Keratinocyte (primary cell): ENCODE results near the gene PLD1. TPM values are rescaled to one million over a fixed set of nuclear protein-coding genes. Genes with fewer than 3 reads are reported as not detected.

ENCODE experiments used
- DNase-seq: peaks from one replicate; pipeline ENCODE4 v3.0.0-alpha.2; 2011; ENCODE audit warnings: low read depth, missing footprints, low spot score
- FAIRE-seq: peaks from 2 replicates; lab custom pipeline; 2011; peaks lifted over from hg19 to GRCh38; lab: Jason Lieb, UNC
- H2AFZ ChIP-seq: 2 replicates; pipeline ENCODE4 v1.6.0; 2012; ENCODE audit warnings: low read length, control low read depth, inconsistent platforms; ENCODE audit not compliant: control insufficient read depth
- H3K27ac ChIP-seq: 2 replicates; pipeline ENCODE4 v1.5.1; 2011; ENCODE audit warnings: low read length; ENCODE audit not compliant: control insufficient read depth, insufficient read depth
- H3K27me3 ChIP-seq: 3 replicates; pipeline ENCODE4 v1.6.0; 2011; ENCODE audit warnings: low read length; ENCODE audit not compliant: control insufficient read depth, insufficient read depth; ENCODE audit errors: extremely low read depth
- H3K36me3 ChIP-seq, 2 experiments: 2 replicates in 1 of 2; 3 replicates in 1 of 2; pipeline ENCODE4 v1.5.1; 2011; ENCODE audit warnings: low read length in 2 of 2, mild to moderate bottlenecking in 1 of 2; ENCODE audit not compliant: control insufficient read depth in 2 of 2, insufficient read depth in 2 of 2; ENCODE audit errors: extremely low read depth in 1 of 2
- H3K4me1 ChIP-seq: 3 replicates; pipeline ENCODE4 v1.5.1; 2011; ENCODE audit warnings: low read length; ENCODE audit not compliant: control insufficient read depth, insufficient read depth; ENCODE audit errors: extremely low read depth
- H3K4me2 ChIP-seq: 3 replicates; pipeline ENCODE4 v1.6.0; 2011; ENCODE audit warnings: low read depth, low read length; ENCODE audit not compliant: control insufficient read depth, insufficient read depth; ENCODE audit errors: extremely low read depth
- H3K4me3 ChIP-seq, 3 experiments: fragments of 200-600 bp in 1 of 3; sonication (generic) in 1 of 3; 2 replicates in 2 of 3; 3 replicates in 1 of 3; pipeline ENCODE4 v1.5.1; 2011 to 2016; ENCODE audit warnings: low read length in 3 of 3, mild to moderate bottlenecking in 3 of 3, control low read depth in 2 of 3, inconsistent platforms in 1 of 3, low read depth in 1 of 3, mixed read lengths in 1 of 3, mixed run types in 1 of 3, moderate library complexity in 1 of 3; ENCODE audit not compliant: control insufficient read depth in 2 of 3, insufficient read depth in 2 of 3; ENCODE audit errors: extremely low read depth in 1 of 3
- H3K79me2 ChIP-seq: 2 replicates; pipeline ENCODE4 v1.6.0; 2012; ENCODE audit warnings: low read length; ENCODE audit not compliant: control insufficient read depth, insufficient read depth
- H3K9ac ChIP-seq: 3 replicates; pipeline ENCODE4 v1.6.0; 2011; ENCODE audit warnings: low read length; ENCODE audit not compliant: control insufficient read depth, insufficient read depth; ENCODE audit errors: extremely low read depth
- H3K9me1 ChIP-seq: 3 replicates; pipeline ENCODE4 v1.6.0; 2011; ENCODE audit warnings: low read length; ENCODE audit not compliant: control insufficient read depth, insufficient read depth; ENCODE audit errors: extremely low read depth
- H3K9me3 ChIP-seq: 2 replicates; pipeline ENCODE4 v1.5.1; 2012; ENCODE audit warnings: low read depth, low read length; ENCODE audit not compliant: control insufficient read depth
- H4K20me1 ChIP-seq: 3 replicates; pipeline ENCODE4 v1.6.0; 2011; ENCODE audit warnings: low read length; ENCODE audit not compliant: control insufficient read depth, insufficient read depth; ENCODE audit errors: extremely low read depth
- EZH2 ChIP-seq: IDR thresholded peaks from one replicate; pipeline ENCODE4 v1.6.1; 2012; ENCODE audit warnings: inconsistent platforms, mild to moderate bottlenecking, low read length, moderate library complexity
- dilution Hi-C: fragments of 300-500 bp; cut with MboI; formaldehyde crosslinking; loops from one replicate; pipeline ENCODE4 v1.7.0; 2020; ENCODE audit warnings: low sequenced_read_pairs; ENCODE audit not compliant: extremely low pct_ligation_motif_present
- polyA plus RNA-seq, 5 experiments: library from polyadenylated mRNA; depleted of rRNA in 3 of 5; stranded (reverse) in 3 of 5; stranded (forward) in 1 of 5; unstranded in 1 of 5; fragments of >200 nt; gene quantifications; 1 replicate in 1 of 5; 2 replicates in 3 of 5; 3 replicates in 1 of 5; pipeline versions ENCODE4 v1.2.1 to v1.2.3, GENCODE V29; 2011 to 2012; ENCODE audit warnings: missing spikeins in 2 of 5, low read depth in 1 of 5, low replicate concordance in 1 of 5
- TF ChIP-seq, protein P1 (sequence below), 3 experiments: IDR thresholded peaks in 1 of 3; conservative IDR thresholded peaks in 1 of 3; optimal IDR thresholded peaks in 1 of 3; 2 replicates in 2 of 3; 3 replicates in 1 of 3; pipeline versions ENCODE3 to v1.5.1; 2011; ENCODE audit warnings: low read length in 3 of 3, mild to moderate bottlenecking in 3 of 3, moderate library complexity in 2 of 3, control low read depth in 1 of 3, inconsistent platforms in 1 of 3; ENCODE audit not compliant: insufficient read depth in 2 of 3; ENCODE audit errors: extremely low read depth in 1 of 3

PLD1 gene
- polyA plus RNA-seq, 1 donor (not counting 4 experiments of a cell fraction or from before 2014, with no cell fraction given): 14.7 TPM

DNA sequence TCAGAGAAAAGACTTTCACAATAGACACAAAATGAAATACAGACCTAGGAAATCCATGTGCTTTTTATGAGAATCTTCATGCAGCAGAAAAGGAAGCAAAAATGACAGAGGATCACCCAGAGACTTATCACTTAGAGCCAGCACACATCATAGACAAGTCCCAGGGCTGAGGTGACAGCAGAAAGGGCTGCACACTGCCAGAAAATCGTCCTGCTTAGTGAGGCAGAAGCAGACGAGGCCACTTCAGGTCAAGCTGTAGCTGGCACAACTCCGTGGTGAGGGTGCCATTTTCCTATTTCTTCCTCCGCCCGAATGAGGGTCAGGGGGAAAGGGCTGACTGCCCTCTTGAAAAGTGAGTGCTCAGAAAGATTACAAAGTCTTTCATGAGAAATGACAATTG, 254.1 kb downstream of the PLD1 start:
- Histone ChIP-seq H3K9me3 (no peaks in the 10 kb centered on the region), H2AFZ (no peak overlapping the region), H3K79me2 (no peaks in the 10 kb centered on the region), H4K20me1 (no peaks in the 10 kb centered on the region), H3K27me3 (no peaks in the 10 kb centered on the region), H3K9me1 (no peaks in the 10 kb centered on the region), H3K9ac (no peak overlapping the region), H3K4me2 (no peak overlapping the region), H3K4me1 (peaks cover 4% of the 10 kb centered on the region), H3K4me3 (no peak overlapping the region), H3K36me3 (no peaks in the 10 kb centered on the region), H3K27ac (no peak overlapping the region)
- dilution Hi-C loops: no loop called here
- FAIRE-seq (no peak), DNase-seq (no peak)
- TF ChIP-seq, protein P1, sequence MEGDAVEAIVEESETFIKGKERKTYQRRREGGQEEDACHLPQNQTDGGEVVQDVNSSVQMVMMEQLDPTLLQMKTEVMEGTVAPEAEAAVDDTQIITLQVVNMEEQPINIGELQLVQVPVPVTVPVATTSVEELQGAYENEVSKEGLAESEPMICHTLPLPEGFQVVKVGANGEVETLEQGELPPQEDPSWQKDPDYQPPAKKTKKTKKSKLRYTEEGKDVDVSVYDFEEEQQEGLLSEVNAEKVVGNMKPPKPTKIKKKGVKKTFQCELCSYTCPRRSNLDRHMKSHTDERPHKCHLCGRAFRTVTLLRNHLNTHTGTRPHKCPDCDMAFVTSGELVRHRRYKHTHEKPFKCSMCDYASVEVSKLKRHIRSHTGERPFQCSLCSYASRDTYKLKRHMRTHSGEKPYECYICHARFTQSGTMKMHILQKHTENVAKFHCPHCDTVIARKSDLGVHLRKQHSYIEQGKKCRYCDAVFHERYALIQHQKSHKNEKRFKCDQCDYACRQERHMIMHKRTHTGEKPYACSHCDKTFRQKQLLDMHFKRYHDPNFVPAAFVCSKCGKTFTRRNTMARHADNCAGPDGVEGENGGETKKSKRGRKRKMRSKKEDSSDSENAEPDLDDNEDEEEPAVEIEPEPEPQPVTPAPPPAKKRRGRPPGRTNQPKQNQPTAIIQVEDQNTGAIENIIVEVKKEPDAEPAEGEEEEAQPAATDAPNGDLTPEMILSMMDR (optimal IDR thresholded peaks at IDR 0.05 in 1 of 3, IDR thresholded peaks at IDR 0.05 in 1 of 3, conservative IDR thresholded peaks at IDR 0.05 in 1 of 3; ENCODE audit: extremely low read depth in 1 of 3, insufficient read depth in 2 of 3, low read length in 3 of 3): no peak
- no peak for TF ChIP-seq EZH2

DNA sequence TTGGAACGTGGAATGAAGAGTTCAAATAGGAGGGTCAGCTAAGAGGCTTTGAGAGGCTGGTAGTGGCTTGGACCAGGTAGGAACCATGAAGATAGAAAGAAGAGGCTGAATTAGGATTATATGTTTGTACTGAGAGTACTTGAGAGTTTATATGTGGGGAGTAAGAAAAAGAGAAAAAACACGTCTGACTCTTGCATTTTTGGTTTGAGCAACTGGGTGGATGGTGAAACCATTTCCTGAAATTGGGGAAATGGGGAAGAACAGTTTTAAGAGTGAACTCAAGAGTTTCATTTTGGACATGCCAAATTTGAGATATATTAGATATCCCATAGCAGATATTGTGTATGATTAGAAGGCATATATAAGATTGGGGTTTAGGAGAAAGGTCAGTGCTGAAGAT, 257.2 kb downstream of the PLD1 start:
- Histone ChIP-seq H3K4me3 (no peak overlapping the region), H3K9me1 (no peaks in the 10 kb centered on the region), H3K36me3 (no peaks in the 10 kb centered on the region), H3K27ac (no peak overlapping the region), H3K9me3 (no peaks in the 10 kb centered on the region), H3K4me2 (no peak overlapping the region), H4K20me1 (no peaks in the 10 kb centered on the region), H3K27me3 (no peaks in the 10 kb centered on the region), H2AFZ (no peak overlapping the region), H3K79me2 (no peaks in the 10 kb centered on the region), H3K9ac (no peak overlapping the region), H3K4me1 (peaks cover 4% of the 10 kb centered on the region)
- FAIRE-seq (no peak), DNase-seq (no peak)
- dilution Hi-C loops: no loop called here
- TF ChIP-seq, protein P1 (optimal IDR thresholded peaks at IDR 0.05 in 1 of 3, IDR thresholded peaks at IDR 0.05 in 1 of 3, conservative IDR thresholded peaks at IDR 0.05 in 1 of 3; ENCODE audit: extremely low read depth in 1 of 3, insufficient read depth in 2 of 3, low read length in 3 of 3): no peak
- TF ChIP-seq EZH2: no peak
